ENCODE data around the gene SLC5A3. TPM values are rescaled to one million over a fixed set of nuclear protein-coding genes. Genes with fewer than 3 reads are reported as not detected.

Gene SLC5A3
- polyA plus RNA-seq, 1 donor from 2014 or later = 18.2 TPM

GRCh38 chr21:34094949-34095348 lies 21.6 kb downstream of the SLC5A3 start:
- Histone ChIP-seq H3K79me2 (replicated peaks; ENCODE audit: insufficient read depth, low read length) (peaks cover 49% of the 10 kb centered on the region), H3K4me2 (ENCODE audit: low read length) (no peak overlapping the region), H4K20me1 (ENCODE audit: insufficient read depth) (no peaks in the 10 kb centered on the region)

GRCh38 chr21:34097442-34097841 lies 24.1 kb downstream of the SLC5A3 start:
- Histone ChIP-seq H4K20me1 (ENCODE audit: insufficient read depth) (no peaks in the 10 kb centered on the region), H3K9ac (ENCODE audit: low read length) (no peak overlapping the region), H3K79me2 (replicated peaks; ENCODE audit: insufficient read depth, low read length) (peaks cover 51% of the 10 kb centered on the region), H3K9me3 (ENCODE audit: low read length) (no peaks in the 10 kb centered on the region), H3K27me3 (ENCODE audit: insufficient read depth, low read depth, low read length) (no peaks in the 10 kb centered on the region), H2AFZ (ENCODE audit: low read depth, low read length) (no peak overlapping the region), H3K4me3 (ENCODE audit: low read length) (no peak overlapping the region), H3K4me2 (ENCODE audit: low read length) (no peak overlapping the region), H3K9me2 (ENCODE audit: insufficient read depth, low read length) (no peaks in the 10 kb centered on the region), H3K27ac (ENCODE audit: low read length) (no peak overlapping the region), H3K36me3 (ENCODE audit: insufficient read depth, low read length) (peaks cover 4% of the 10 kb centered on the region), H3F3A (ENCODE audit: insufficient read depth, low read length, poor library complexity, severe bottlenecking) (no peaks in the 10 kb centered on the region)
- no peak for TF ChIP-seq EZH2 (IDR thresholded peaks at IDR 0.05; ENCODE audit: borderline replicate concordance, insufficient read depth, low read length, poor library complexity, severe bottlenecking)
- TF ChIP-seq CTCF (IDR thresholded peaks at IDR 0.05; ENCODE audit: poor library complexity, severe bottlenecking) = no peak
- no peak for TF ChIP-seq EP300 (conservative IDR thresholded peaks at IDR 0.05; ENCODE audit: poor library complexity, severe bottlenecking)
- TF ChIP-seq REST (IDR thresholded peaks at IDR 0.05; ENCODE audit: borderline replicate concordance) = no peak
- no peak for TF ChIP-seq TAF1 (IDR thresholded peaks at IDR 0.05; ENCODE audit: low read depth)
- no peak for TF ChIP-seq MXI1 (conservative IDR thresholded peaks at IDR 0.05; ENCODE audit: poor library complexity, severe bottlenecking)
- TF ChIP-seq RAD21 (conservative IDR thresholded peaks at IDR 0.05) = no peak
- no peak for TF ChIP-seq POLR2AphosphoS5 (IDR thresholded peaks at IDR 0.05)

More at GRCh38 chr21:34094949-34095348, 21.6 kb downstream of the SLC5A3 start:
- Histone ChIP-seq H2AFZ (ENCODE audit: low read depth, low read length) (no peak overlapping the region), H3K27ac (ENCODE audit: low read length) (no peak overlapping the region), H3K9me3 (ENCODE audit: low read length) (no peaks in the 10 kb centered on the region), H3F3A (ENCODE audit: insufficient read depth, low read length, poor library complexity, severe bottlenecking) (no peaks in the 10 kb centered on the region), H3K4me3 (ENCODE audit: low read length) (no peak overlapping the region), H3K27me3 (ENCODE audit: insufficient read depth, low read depth, low read length) (no peaks in the 10 kb centered on the region), H3K36me3 (ENCODE audit: insufficient read depth, low read length) (peaks cover 4% of the 10 kb centered on the region), H3K9me2 (ENCODE audit: insufficient read depth, low read length) (no peaks in the 10 kb centered on the region), H3K9ac (ENCODE audit: low read length) (no peak overlapping the region)
- no peak for TF ChIP-seq REST (IDR thresholded peaks at IDR 0.05; ENCODE audit: borderline replicate concordance)

All from neural cell (in vitro differentiated cells).